GM21515 (cell line): Measurements from ENCODE around the gene RANBP10.
A peak's percentile ranks its signal among the peaks of the same experiment; 100 is the strongest.
"Not testable (repeated sequence)": the region's sequence is repeated elsewhere in the genome, so short reads cannot be mapped to it uniquely, and the experiment has no call there.

Experiments used
- ATAC-seq: cut with Tn5 transposase; IDR thresholded peaks from one replicate; pipeline ENCODE4 v1.9.1; 2021; ENCODE audit not compliant: unreplicated experiment

The RANBP10 gene

GRCh38 chr16:67719048-67719777 is 87.1 kb downstream of the RANBP10 start, which contains the start of gene GFOD2:
TSS of gene GFOD2 (minus strand) at chr16:67719316. CDS start at chr16:67685715, 33,601 bp downstream.
- peak; percentile 75 for ATAC-seq

GRCh38 chr16:67718668-67719047 is 87.7 kb downstream of the RANBP10 start:
- peak; percentile 20 for ATAC-seq

- no peak for ATAC-seq
These were observed 90.3 kb downstream of the RANBP10 start for GRCh38 chr16:67716097-67716496.

GRCh38 chr16:67714522-67714921 is 91.8 kb downstream of the RANBP10 start:
- no peak for ATAC-seq

- no peak for ATAC-seq
These were observed 92.6 kb downstream of the RANBP10 start for GRCh38 chr16:67713647-67714273.

- ATAC-seq, result no peak
These were observed 95.8 kb downstream of the RANBP10 start for GRCh38 chr16:67710607-67711006.

GRCh38 chr16:67709050-67709449 is 97.3 kb downstream of the RANBP10 start:
- no peak for ATAC-seq

- no peak for ATAC-seq
These were observed 98.0 kb downstream of the RANBP10 start for GRCh38 chr16:67708368-67708771.

- no peak for ATAC-seq
These were observed 98.6 kb downstream of the RANBP10 start for GRCh38 chr16:67707790-67708189.

GRCh38 chr16:67707210-67707609 is 99.2 kb downstream of the RANBP10 start:
- no peak for ATAC-seq

GRCh38 chr16:67704110-67704509 is 102.2 kb downstream of the RANBP10 start:
- no peak for ATAC-seq

GRCh38 chr16:67703626-67704025 is 102.7 kb downstream of the RANBP10 start:
- ATAC-seq, result no peak

- ATAC-seq, result no peak
These were observed 104.2 kb downstream of the RANBP10 start for GRCh38 chr16:67702130-67702529.

GRCh38 chr16:67701420-67701819 is 104.9 kb downstream of the RANBP10 start:
- no peak for ATAC-seq

GRCh38 chr16:67699265-67699664 is 107.1 kb downstream of the RANBP10 start:
- ATAC-seq, result no peak

- no peak for ATAC-seq
These were observed 108.8 kb downstream of the RANBP10 start for GRCh38 chr16:67697422-67698185.

- no peak for ATAC-seq
These were observed 111.7 kb downstream of the RANBP10 start for GRCh38 chr16:67694611-67695010.

- ATAC-seq, result not testable (repeated sequence)
These were observed 112.7 kb downstream of the RANBP10 start for GRCh38 chr16:67693517-67694285.

- ATAC-seq, result no peak
These were observed 120.8 kb downstream of the RANBP10 start for GRCh38 chr16:67685388-67686112.

- ATAC-seq, result no peak
These were observed 122.6 kb downstream of the RANBP10 start for GRCh38 chr16:67683767-67684166.
